ENCODE measurements around the gene VCL.

VCL gene

DNA sequence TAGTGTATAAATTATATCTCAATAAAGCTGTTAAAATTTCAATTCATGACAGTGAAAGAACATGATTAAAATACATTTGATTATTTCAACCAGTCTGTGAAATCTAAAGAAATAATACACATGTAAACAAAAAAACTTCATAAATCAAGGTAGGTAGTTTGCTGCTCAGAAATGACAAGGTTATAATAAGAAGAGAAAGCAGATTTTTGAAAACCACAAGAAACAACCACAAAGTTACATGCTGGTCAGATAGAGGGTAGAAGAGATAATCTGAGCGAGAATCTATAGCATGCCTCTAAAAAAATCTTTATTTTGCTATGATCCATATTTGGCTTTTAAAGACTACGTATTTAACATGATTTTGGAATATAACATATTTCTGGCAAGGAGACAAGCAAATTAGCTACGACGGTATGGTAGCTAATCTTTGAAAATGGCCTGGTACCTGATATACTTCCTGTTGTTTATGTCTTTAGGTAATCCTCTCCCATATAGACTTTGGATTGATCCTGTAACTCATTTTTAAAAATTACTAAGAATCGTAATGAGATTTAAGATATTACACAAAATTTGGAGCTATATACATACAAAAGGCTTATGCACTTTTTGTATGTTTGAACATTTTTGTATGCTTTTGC, 23.5 kb upstream of the VCL start:
- H3K9ac ChIP-seq (ENCODE audit: low read length) = no peak overlapping the region
- H3K4me1 ChIP-seq (ENCODE audit: insufficient read depth, low read length) = peaks cover 2% of the 10 kb centered on the region
- H3K27ac ChIP-seq (ENCODE audit: low read depth, low read length) = no peak overlapping the region
- no peaks in the 10 kb centered on the region for H3K36me3 ChIP-seq (ENCODE audit: insufficient read depth, low read length)
- H3K27me3 ChIP-seq (ENCODE audit: control insufficient read depth in 1 of 2, insufficient read depth in 2 of 2, low read length in 2 of 2) = no peaks in the 10 kb centered on the region
- H3K4me3 ChIP-seq (ENCODE audit: low read depth in 1 of 2, low read length in 2 of 2) = no peak overlapping the region
- H3K9me3 ChIP-seq (ENCODE audit: low read length) = no peaks in the 10 kb centered on the region

- H3K27me3 ChIP-seq (ENCODE audit: control insufficient read depth in 1 of 2, insufficient read depth in 2 of 2, low read length in 2 of 2) = no peaks in the 10 kb centered on the region
- no peak overlapping the region for H3K27ac ChIP-seq (ENCODE audit: low read depth, low read length)
- H3K36me3 ChIP-seq (ENCODE audit: insufficient read depth, low read length) = no peaks in the 10 kb centered on the region
- no peak overlapping the region for H3K4me3 ChIP-seq (ENCODE audit: low read depth in 1 of 2, low read length in 2 of 2)
- no peaks in the 10 kb centered on the region for H3K9me3 ChIP-seq (ENCODE audit: low read length)
- H3K9ac ChIP-seq (ENCODE audit: low read length) = no peak overlapping the region
- H3K4me1 ChIP-seq (ENCODE audit: insufficient read depth, low read length) = no peaks in the 10 kb centered on the region
Observed at GRCh38 chr10:73975388-73975787, 22.5 kb upstream of the VCL start.

- H3K9me3 ChIP-seq (ENCODE audit: low read length) = no peaks in the 10 kb centered on the region
- H3K27me3 ChIP-seq (ENCODE audit: control insufficient read depth in 1 of 2, insufficient read depth in 2 of 2, low read length in 2 of 2) = no peaks in the 10 kb centered on the region
- H3K9ac ChIP-seq (ENCODE audit: low read length) = no peak overlapping the region
- no peaks in the 10 kb centered on the region for H3K36me3 ChIP-seq (ENCODE audit: insufficient read depth, low read length)
- H3K4me1 ChIP-seq (ENCODE audit: insufficient read depth, low read length) = no peaks in the 10 kb centered on the region
- H3K4me3 ChIP-seq (ENCODE audit: low read depth in 1 of 2, low read length in 2 of 2) = no peak overlapping the region
- no peak overlapping the region for H3K27ac ChIP-seq (ENCODE audit: low read depth, low read length)
Observed at GRCh38 chr10:73979141-73979808, 18.6 kb upstream of the VCL start.

DNA sequence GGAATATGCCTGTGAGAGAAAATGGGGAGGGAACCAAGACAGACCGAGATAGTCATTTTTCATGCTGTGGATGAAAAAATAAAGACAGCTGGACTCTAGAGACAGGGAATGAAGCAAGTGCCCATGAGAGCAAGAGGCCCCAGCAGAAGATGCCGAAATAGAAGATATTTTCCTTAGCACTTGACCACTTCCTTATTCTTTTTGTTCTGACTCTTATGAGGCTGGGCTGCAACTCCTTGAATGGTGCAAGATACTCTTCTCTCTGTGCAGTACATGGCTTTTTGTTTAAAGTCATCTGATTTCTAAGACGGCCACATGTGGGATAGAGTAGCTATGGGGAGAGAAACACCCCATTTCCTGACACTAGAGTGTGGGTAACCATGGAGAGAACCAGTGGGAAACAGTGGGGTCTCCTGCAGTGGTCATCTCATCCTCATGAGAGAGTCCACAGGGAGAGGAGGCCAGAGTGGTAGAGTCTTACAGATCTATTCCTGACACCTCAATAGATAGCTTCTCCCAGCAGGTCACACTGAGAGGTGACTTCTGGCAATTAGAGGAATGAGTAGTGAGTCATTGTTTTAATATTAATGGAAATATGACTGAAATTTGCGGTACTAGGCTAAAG, 18.0 kb upstream of the VCL start:
- H3K27ac ChIP-seq (ENCODE audit: low read depth, low read length) = no peak overlapping the region
- H3K9me3 ChIP-seq (ENCODE audit: low read length) = no peaks in the 10 kb centered on the region
- H3K27me3 ChIP-seq (ENCODE audit: control insufficient read depth in 1 of 2, insufficient read depth in 2 of 2, low read length in 2 of 2) = no peaks in the 10 kb centered on the region
- H3K9ac ChIP-seq (ENCODE audit: low read length) = no peak overlapping the region
- no peaks in the 10 kb centered on the region for H3K4me1 ChIP-seq (ENCODE audit: insufficient read depth, low read length)
- H3K36me3 ChIP-seq (ENCODE audit: insufficient read depth, low read length) = no peaks in the 10 kb centered on the region
- no peak overlapping the region for H3K4me3 ChIP-seq (ENCODE audit: low read depth in 1 of 2, low read length in 2 of 2)

DNA sequence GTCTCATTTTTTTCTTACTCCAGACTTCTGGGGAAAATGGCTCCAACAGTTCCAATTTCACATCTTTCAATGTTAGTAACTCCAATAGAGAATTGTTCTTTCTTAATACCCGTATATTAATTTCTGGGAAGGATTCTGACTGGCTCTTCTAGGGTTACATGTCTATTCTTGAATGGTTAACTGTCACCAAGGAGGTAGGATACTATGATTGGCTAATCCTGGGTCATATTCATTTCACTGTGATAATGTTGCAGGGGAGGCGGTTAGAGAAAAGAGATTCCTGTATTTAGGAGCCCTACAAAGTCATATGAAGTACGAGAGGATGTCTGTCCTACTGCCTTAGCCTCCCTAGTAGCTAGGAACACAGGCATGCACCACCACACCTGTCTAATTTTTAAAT, 16.1 kb upstream of the VCL start:
- no peak overlapping the region for H3K27ac ChIP-seq (ENCODE audit: low read depth, low read length)
- H3K9me3 ChIP-seq (ENCODE audit: low read length) = no peaks in the 10 kb centered on the region
- H3K27me3 ChIP-seq (ENCODE audit: control insufficient read depth in 1 of 2, insufficient read depth in 2 of 2, low read length in 2 of 2) = no peaks in the 10 kb centered on the region
- no peak overlapping the region for H3K9ac ChIP-seq (ENCODE audit: low read length)
- H3K4me3 ChIP-seq (ENCODE audit: low read depth in 1 of 2, low read length in 2 of 2) = no peak overlapping the region
- no peaks in the 10 kb centered on the region for H3K36me3 ChIP-seq (ENCODE audit: insufficient read depth, low read length)
- no peaks in the 10 kb centered on the region for H3K4me1 ChIP-seq (ENCODE audit: insufficient read depth, low read length)

- no peaks in the 10 kb centered on the region for H3K36me3 ChIP-seq (ENCODE audit: insufficient read depth, low read length)
- no peak overlapping the region for H3K4me3 ChIP-seq (ENCODE audit: low read depth in 1 of 2, low read length in 2 of 2)
- no peaks in the 10 kb centered on the region for H3K9me3 ChIP-seq (ENCODE audit: low read length)
- no peaks in the 10 kb centered on the region for H3K27me3 ChIP-seq (ENCODE audit: control insufficient read depth in 1 of 2, insufficient read depth in 2 of 2, low read length in 2 of 2)
- no peak overlapping the region for H3K27ac ChIP-seq (ENCODE audit: low read depth, low read length)
- H3K9ac ChIP-seq (ENCODE audit: low read length) = no peak overlapping the region
- no peaks in the 10 kb centered on the region for H3K4me1 ChIP-seq (ENCODE audit: insufficient read depth, low read length)
Observed at GRCh38 chr10:73983096-73984047, 14.5 kb upstream of the VCL start.

DNA sequence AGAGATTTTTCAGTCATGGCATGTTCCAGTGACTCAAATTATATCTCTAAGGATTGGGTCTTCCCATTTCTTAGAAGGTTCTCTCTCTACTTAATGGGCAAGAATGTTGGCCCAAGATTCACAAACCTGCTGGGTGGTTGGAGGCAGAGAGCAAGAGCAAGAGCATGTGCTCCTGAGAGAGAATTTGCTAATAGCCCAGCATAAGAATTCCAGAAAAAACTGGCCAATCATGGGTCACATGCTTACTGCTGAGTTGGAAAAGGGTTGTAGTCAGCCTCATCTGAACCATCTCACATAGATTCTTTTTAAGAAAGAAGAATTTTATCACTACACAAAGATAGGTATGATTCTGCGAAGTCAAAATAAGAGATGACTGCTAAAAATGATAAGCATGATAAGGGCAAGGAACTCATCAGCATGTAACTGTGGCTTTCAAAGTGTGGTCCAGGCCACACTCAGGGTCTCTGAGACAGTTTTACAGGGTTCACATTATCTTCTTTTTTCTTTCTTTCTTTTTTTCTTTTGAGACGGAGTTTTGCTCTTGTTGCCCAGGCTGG, 8.2 kb upstream of the VCL start:
- H3K9me3 ChIP-seq (ENCODE audit: low read length) = no peaks in the 10 kb centered on the region
- H3K9ac ChIP-seq (ENCODE audit: low read length) = no peak overlapping the region
- no peaks in the 10 kb centered on the region for H3K36me3 ChIP-seq (ENCODE audit: insufficient read depth, low read length)
- H3K4me1 ChIP-seq (ENCODE audit: insufficient read depth, low read length) = no peaks in the 10 kb centered on the region
- no peaks in the 10 kb centered on the region for H3K27me3 ChIP-seq (ENCODE audit: control insufficient read depth in 1 of 2, insufficient read depth in 2 of 2, low read length in 2 of 2)
- no peak overlapping the region for H3K27ac ChIP-seq (ENCODE audit: low read depth, low read length)
- H3K4me3 ChIP-seq (ENCODE audit: low read depth in 1 of 2, low read length in 2 of 2) = no peak overlapping the region

- Histone ChIP-seq H3K27ac (ENCODE audit: low read depth, low read length) (no peak overlapping the region), H3K27me3 (ENCODE audit: control insufficient read depth in 1 of 2, insufficient read depth in 2 of 2, low read length in 2 of 2) (no peaks in the 10 kb centered on the region), H3K9me3 (ENCODE audit: low read length) (no peaks in the 10 kb centered on the region), H3K4me3 (ENCODE audit: low read depth in 1 of 2, low read length in 2 of 2) (no peak overlapping the region), H3K4me1 (ENCODE audit: insufficient read depth, low read length) (no peaks in the 10 kb centered on the region), H3K9ac (ENCODE audit: low read length) (no peak overlapping the region), H3K36me3 (ENCODE audit: insufficient read depth, low read length) (no peaks in the 10 kb centered on the region)
Observed at GRCh38 chr10:73991203-73991883, 6.6 kb upstream of the VCL start.

DNA sequence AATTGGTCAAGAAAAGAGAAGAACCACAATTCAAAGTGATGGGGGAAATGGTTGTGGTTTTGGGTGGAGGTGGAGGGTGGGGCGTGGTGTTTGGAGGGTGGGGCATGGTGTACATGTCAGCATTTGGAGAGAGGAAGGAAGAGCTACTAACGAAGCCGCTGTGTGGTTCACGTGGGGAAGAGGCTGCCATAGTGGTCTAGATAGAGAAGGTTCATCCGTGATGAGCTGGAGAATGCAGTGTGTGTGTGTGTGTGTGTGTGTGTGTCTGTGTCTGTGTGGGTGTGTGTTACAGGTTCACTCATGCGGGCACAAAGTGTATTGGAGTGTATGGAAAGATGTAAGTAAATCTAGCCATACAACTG, 6.1 kb upstream of the VCL start:
- no peak overlapping the region for H3K4me3 ChIP-seq (ENCODE audit: low read depth in 1 of 2, low read length in 2 of 2)
- no peaks in the 10 kb centered on the region for H3K27me3 ChIP-seq (ENCODE audit: control insufficient read depth in 1 of 2, insufficient read depth in 2 of 2, low read length in 2 of 2)
- H3K9me3 ChIP-seq (ENCODE audit: low read length) = no peaks in the 10 kb centered on the region
- no peaks in the 10 kb centered on the region for H3K36me3 ChIP-seq (ENCODE audit: insufficient read depth, low read length)
- H3K9ac ChIP-seq (ENCODE audit: low read length) = no peak overlapping the region
- no peak overlapping the region for H3K27ac ChIP-seq (ENCODE audit: low read depth, low read length)
- no peaks in the 10 kb centered on the region for H3K4me1 ChIP-seq (ENCODE audit: insufficient read depth, low read length)

DNA sequence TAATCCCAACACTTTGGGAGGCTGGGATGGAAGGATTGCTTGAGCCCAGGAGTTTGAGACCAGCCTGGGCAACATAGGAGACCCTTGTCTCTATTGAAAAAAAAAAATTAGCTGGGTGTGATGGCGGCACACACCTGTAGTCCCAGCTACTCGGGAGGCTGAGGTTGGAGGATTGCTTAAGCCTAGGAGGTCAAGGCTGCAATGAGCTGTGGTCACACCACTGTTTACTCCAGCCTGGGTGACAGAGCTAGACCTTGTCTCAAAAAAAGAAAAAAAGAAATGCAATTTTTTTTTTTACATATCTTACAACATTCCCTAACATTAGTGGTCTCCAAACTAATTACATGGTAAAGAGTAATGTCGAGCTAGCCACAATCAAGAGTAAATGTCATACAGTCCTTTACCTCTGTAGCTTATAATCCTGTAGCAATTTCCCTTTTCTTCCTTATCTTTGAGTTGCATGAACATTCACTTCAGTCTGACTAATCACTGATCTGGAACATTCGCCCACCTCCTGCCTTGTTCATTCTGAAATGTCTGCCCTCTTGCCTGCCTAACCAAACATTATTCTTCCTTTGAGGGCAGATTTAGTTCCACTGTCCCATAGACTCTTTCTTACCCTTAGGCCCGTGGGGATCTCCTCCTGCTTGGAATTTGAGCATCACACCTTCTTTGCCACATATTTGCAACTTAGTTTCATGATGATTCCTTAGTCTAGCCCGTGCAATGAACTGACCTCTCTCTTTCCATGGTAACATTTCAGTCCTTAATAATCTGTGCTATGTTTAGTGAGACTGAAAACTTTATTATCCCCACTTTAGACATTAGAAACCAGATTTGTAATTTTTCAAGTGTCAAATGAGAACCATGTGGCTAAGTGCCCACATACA, 4.8 kb upstream of the VCL start:
- Histone ChIP-seq H3K27me3 (ENCODE audit: control insufficient read depth in 1 of 2, insufficient read depth in 2 of 2, low read length in 2 of 2) (no peaks in the 10 kb centered on the region), H3K9me3 (ENCODE audit: low read length) (no peaks in the 10 kb centered on the region), H3K36me3 (ENCODE audit: insufficient read depth, low read length) (no peaks in the 10 kb centered on the region), H3K9ac (ENCODE audit: low read length) (no peak overlapping the region), H3K27ac (ENCODE audit: low read depth, low read length) (no peak overlapping the region), H3K4me3 (ENCODE audit: low read depth in 1 of 2, low read length in 2 of 2) (no peak overlapping the region), H3K4me1 (ENCODE audit: insufficient read depth, low read length) (peaks cover 5% of the 10 kb centered on the region)
